Fibroblast of lung (primary cell): ENCODE measurements around the gene PCMTD2. TPM values are rescaled to one million over a fixed set of nuclear protein-coding genes. Genes with fewer than 3 reads are reported as not detected.
A peak's percentile ranks its signal among the peaks of the same experiment; 100 is the strongest.

Experiments
- DNase-seq, 2 donors: peaks; one replicate each; pipeline versions ENCODE4 v3.0.0 to v3.0.0-alpha.2; 2010; ENCODE audit warnings: low read depth in 2 of 2
- H2AFZ ChIP-seq: 2 replicates; pipeline ENCODE4 v1.5.1; 2012; ENCODE audit warnings: low read length, control low read depth, inconsistent platforms
- H3K27ac ChIP-seq: 2 replicates; pipeline ENCODE4 v1.5.1; 2011; ENCODE audit warnings: low read length, control low read depth; ENCODE audit not compliant: insufficient read depth
- H3K27me3 ChIP-seq: 2 replicates; pipeline ENCODE4 v1.5.1; 2011; ENCODE audit warnings: mild to moderate bottlenecking, low read length; ENCODE audit not compliant: control insufficient read depth, insufficient read depth
- H3K36me3 ChIP-seq: 2 replicates; pipeline ENCODE4 v1.5.1; 2011; ENCODE audit warnings: low read length; ENCODE audit not compliant: control insufficient read depth, insufficient read depth
- H3K4me1 ChIP-seq: 2 replicates; pipeline ENCODE4 v1.5.1; 2011; ENCODE audit warnings: low read length; ENCODE audit not compliant: control insufficient read depth, insufficient read depth; ENCODE audit errors: extremely low read depth
- H3K4me2 ChIP-seq: 2 replicates; pipeline ENCODE4 v1.5.1; 2011; ENCODE audit warnings: low read length, control low read depth; ENCODE audit not compliant: insufficient read depth; ENCODE audit errors: extremely low read depth
- H3K4me3 ChIP-seq, 4 experiments: fragments of 200-600 bp in 1 of 4; sonication (generic) in 1 of 4; replicated peaks in 1 of 4; 2 replicates each; pipeline ENCODE4 v1.5.1; 2011 to 2016; ENCODE audit warnings: low read length in 4 of 4, low read depth in 3 of 4, mild to moderate bottlenecking in 3 of 4, control low read depth in 2 of 4, inconsistent platforms in 1 of 4, mixed read lengths in 1 of 4; ENCODE audit not compliant: insufficient read depth in 1 of 4; ENCODE audit errors: control extremely low read depth in 1 of 4
- H3K79me2 ChIP-seq: 2 replicates; pipeline ENCODE4 v1.5.1; 2012; ENCODE audit warnings: mild to moderate bottlenecking, low read length, inconsistent platforms; ENCODE audit not compliant: control insufficient read depth, insufficient read depth
- H3K9ac ChIP-seq: 2 replicates; pipeline ENCODE4 v1.5.1; 2011; ENCODE audit warnings: mild to moderate bottlenecking, low read length, control low read depth; ENCODE audit not compliant: insufficient read depth
- H3K9me3 ChIP-seq: 2 replicates; pipeline ENCODE4 v1.5.1; 2012; ENCODE audit warnings: low read depth, low read length; ENCODE audit not compliant: control insufficient read depth, insufficient read depth
- H4K20me1 ChIP-seq: 2 replicates; pipeline ENCODE4 v1.5.1; 2011; ENCODE audit warnings: low read length; ENCODE audit not compliant: control insufficient read depth, insufficient read depth; ENCODE audit errors: extremely low read depth
- CTCF ChIP-seq, 2 donors: IDR thresholded peaks in 1 of 2; conservative IDR thresholded peaks in 1 of 2; 1 replicate in 1 of 2; 2 replicates in 1 of 2; pipeline ENCODE4 v1.5.1; 2011 to 2012; ENCODE audit warnings: low read length in 2 of 2, control low read depth in 1 of 2, inconsistent platforms in 1 of 2, low read depth in 1 of 2, mild to moderate bottlenecking in 1 of 2
- EZH2 ChIP-seq: IDR thresholded peaks from 2 replicates; pipeline ENCODE4 v1.5.1; 2012; ENCODE audit warnings: low read length, control low read depth, mild to moderate bottlenecking; ENCODE audit errors: missing control alignments
- polyA plus RNA-seq, 2 donors: library from polyadenylated mRNA; depleted of rRNA in 1 of 2; stranded (reverse) in 1 of 2; unstranded in 1 of 2; fragments of >200 nt; gene quantifications; 2 replicates each; pipeline ENCODE4 v1.2.1, GENCODE V29; 2011 to 2012; ENCODE audit warnings: missing spikeins in 1 of 2
- total RNA-seq: library from RNA; depleted of rRNA; stranded (reverse); fragments of >200 nt; gene quantifications from 2 replicates; pipeline ENCODE4 v1.2.1, GENCODE V29; 2014

The PCMTD2 gene
- total and polyA plus RNA-seq, 2 donors (not counting 1 experiment from before 2014, with no cell fraction given): 39.5 to 42.9 TPM

GRCh38 chr20:64261138-64261537 lies 5.6 kb downstream of the PCMTD2 start:
- Histone ChIP-seq H3K27ac (no peak overlapping the region), H3K9ac (no peak overlapping the region), H3K36me3 (peaks cover 2% of the 10 kb centered on the region), H3K9me3 (no peaks in the 10 kb centered on the region), H4K20me1 (no peaks in the 10 kb centered on the region), H3K4me1 (peaks cover 4% of the 10 kb centered on the region), H3K27me3 (no peaks in the 10 kb centered on the region), H3K4me2 (no peak overlapping the region), H3K4me3 (no peak overlapping the region), H3K79me2 (peaks cover 7% of the 10 kb centered on the region), H2AFZ (no peak overlapping the region)
- TF ChIP-seq CTCF (conservative IDR thresholded peaks at IDR 0.05 in 1 of 2, IDR thresholded peaks at IDR 0.05 in 1 of 2; ENCODE audit: low read depth in 1 of 2, low read length in 2 of 2): no peak
- no peak for TF ChIP-seq EZH2
- DNase-seq: peak in 1 of 2 donors; percentile 64

GRCh38 chr20:64264091-64264490 lies 8.5 kb downstream of the PCMTD2 start:
- DNase-seq: no peak
- H4K20me1 ChIP-seq: no peaks in the 10 kb centered on the region
- TF ChIP-seq EZH2 (no peak), CTCF (conservative IDR thresholded peaks at IDR 0.05 in 1 of 2, IDR thresholded peaks at IDR 0.05 in 1 of 2; ENCODE audit: low read depth in 1 of 2, low read length in 2 of 2) (no peak)
- H3K4me1 ChIP-seq: no peaks in the 10 kb centered on the region
- H3K36me3 ChIP-seq: peaks cover 2% of the 10 kb centered on the region
- no peak overlapping the region for H3K4me3 ChIP-seq
- H3K4me2 ChIP-seq: no peak overlapping the region
- no peaks in the 10 kb centered on the region for H3K27me3 ChIP-seq
- no peak overlapping the region for H3K27ac ChIP-seq
- no peaks in the 10 kb centered on the region for H3K79me2 ChIP-seq
- H3K9me3 ChIP-seq: no peaks in the 10 kb centered on the region
- no peak overlapping the region for H2AFZ ChIP-seq
- no peak overlapping the region for H3K9ac ChIP-seq

GRCh38 chr20:64265201-64265600 lies 9.7 kb downstream of the PCMTD2 start:
- no peaks in the 10 kb centered on the region for H3K9me3 ChIP-seq
- no peaks in the 10 kb centered on the region for H3K4me1 ChIP-seq
- no peak overlapping the region for H3K4me3 ChIP-seq
- no peak for TF ChIP-seq CTCF (conservative IDR thresholded peaks at IDR 0.05 in 1 of 2, IDR thresholded peaks at IDR 0.05 in 1 of 2; ENCODE audit: low read depth in 1 of 2, low read length in 2 of 2)
- no peak for TF ChIP-seq EZH2
- no peaks in the 10 kb centered on the region for H3K79me2 ChIP-seq
- H3K27ac ChIP-seq: no peak overlapping the region
- H2AFZ ChIP-seq: no peak overlapping the region
- no peaks in the 10 kb centered on the region for H3K27me3 ChIP-seq
- no peak for DNase-seq
- H3K36me3 ChIP-seq: peaks cover 3% of the 10 kb centered on the region
- H3K4me2 ChIP-seq: no peak overlapping the region
- no peaks in the 10 kb centered on the region for H4K20me1 ChIP-seq
- H3K9ac ChIP-seq: no peak overlapping the region
